Measurements from ENCODE around the gene PLEK2.

Gene PLEK2

DNA sequence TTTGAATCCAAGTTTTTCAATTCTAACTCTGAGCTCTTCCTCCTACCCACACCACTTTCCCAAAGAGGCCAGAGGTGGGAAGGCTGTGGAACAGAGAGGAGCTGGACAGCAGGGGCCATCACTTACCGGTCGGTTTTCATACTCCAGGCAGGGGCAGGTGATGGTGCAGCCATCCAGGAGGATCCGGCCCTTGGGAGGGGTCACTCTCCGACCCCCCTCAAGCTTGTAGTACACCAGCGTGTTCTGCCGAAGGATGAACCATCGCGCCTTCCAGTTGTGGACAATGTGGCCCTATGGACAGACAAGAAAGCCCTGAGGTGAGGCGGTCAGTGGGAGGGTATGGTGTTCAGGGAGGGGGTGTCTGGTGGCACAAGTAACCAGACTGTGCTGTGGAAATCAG is 14.4 kb downstream of the PLEK2 start:
- no peak for DNase-seq (ENCODE audit: low spot score)

GRCh38 chr14:67396381-67396970 is 15.5 kb downstream of the PLEK2 start:
- peak; percentile 42 for DNase-seq (ENCODE audit: low spot score)

DNA sequence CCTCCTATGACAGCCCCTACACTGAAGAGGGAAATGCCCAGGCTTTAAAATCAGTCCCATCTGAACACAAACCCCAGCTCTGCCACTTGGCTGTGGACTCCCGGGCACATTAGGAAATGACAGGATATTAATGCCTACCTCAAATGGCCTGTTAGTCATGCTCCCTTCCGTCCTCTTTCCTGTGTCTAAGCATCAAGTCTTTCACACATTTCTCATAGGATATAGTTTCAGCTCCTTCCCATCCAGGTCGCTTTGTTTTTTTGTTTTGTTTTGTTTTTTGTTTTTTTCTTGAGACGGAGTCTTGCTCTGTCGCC is 16.1 kb downstream of the PLEK2 start:
- DNase-seq (ENCODE audit: low spot score): no peak

GRCh38 chr14:67395086-67395875 is 16.7 kb downstream of the PLEK2 start:
- no peak for DNase-seq (ENCODE audit: low spot score)

DNA sequence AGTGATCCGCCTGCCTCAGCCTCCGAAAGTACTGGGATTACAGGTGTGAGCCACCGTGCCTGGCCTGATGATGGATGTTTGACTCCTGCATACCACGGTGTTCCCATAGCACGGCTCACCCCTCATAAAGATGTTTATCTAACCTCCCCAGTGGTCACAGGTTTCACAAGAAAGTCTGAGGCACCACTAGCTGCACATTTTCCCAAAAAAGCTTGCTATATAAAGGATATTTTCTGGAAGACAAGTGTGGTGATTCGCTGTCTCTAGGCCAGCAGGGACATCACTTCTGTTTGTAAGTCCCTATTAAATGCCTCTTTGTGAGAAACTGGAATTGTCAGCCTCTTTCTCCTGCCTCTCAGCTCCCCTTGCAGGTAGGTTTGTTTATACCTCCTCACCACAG is 18.3 kb downstream of the PLEK2 start:
- no peak for DNase-seq (ENCODE audit: low spot score)

GRCh38 chr14:67392800-67393199 is 19.2 kb downstream of the PLEK2 start:
- no peak for DNase-seq (ENCODE audit: low spot score)

GRCh38 chr14:67392123-67392522 is 19.8 kb downstream of the PLEK2 start:
- no peak for DNase-seq (ENCODE audit: low spot score)

- DNase-seq (ENCODE audit: low spot score): no peak
Measured at GRCh38 chr14:67391268-67391667, 20.7 kb downstream of the PLEK2 start.

- no peak for DNase-seq (ENCODE audit: low spot score)
Measured at GRCh38 chr14:67389811-67390534, 22.0 kb downstream of the PLEK2 start.

DNA sequence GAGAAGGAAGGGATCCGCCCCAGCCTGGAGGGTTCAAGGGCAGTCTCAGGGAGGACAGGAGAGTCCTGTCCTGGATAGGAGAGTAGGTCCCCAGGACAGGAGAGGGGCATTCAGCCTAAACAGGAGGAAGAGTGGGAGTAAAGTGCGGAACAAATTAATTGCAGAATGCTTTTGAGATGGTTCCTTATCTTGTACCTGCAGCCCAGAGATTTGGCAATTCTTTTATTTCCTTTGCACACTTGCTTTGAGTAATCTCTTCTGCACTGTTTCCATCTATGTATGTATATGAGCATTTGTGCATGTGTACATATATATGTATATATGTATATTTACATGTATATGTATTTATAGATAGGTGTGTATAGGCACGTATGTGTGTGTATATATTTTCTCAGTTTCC is 22.7 kb downstream of the PLEK2 start:
- DNase-seq (ENCODE audit: low spot score): no peak

GRCh38 chr14:67387195-67387594 is 24.8 kb downstream of the PLEK2 start:
- peak; percentile 73 for DNase-seq (ENCODE audit: low spot score)

GRCh38 chr14:67385618-67386017 is 26.3 kb downstream of the PLEK2 start:
- DNase-seq (ENCODE audit: low spot score): no peak

DNA sequence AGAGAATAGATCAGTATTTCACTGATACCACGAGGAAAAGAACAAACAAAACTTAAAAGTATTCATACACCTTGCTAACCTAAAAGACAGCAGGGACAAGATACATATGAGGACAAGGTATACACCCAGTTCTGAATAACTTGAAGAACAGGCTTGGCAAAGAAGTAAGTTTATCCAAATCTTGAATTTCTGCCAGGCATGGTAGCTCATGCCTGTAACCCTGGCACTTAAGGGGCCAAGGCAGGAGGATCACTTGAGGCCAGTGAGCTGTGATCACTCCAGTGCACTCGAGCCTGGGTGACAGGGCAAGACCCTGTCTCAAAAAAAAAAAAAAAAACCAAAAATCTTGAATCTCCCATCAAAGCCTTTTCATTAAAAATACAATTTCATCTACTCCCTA is 26.8 kb downstream of the PLEK2 start:
- no peak for DNase-seq (ENCODE audit: low spot score)

GRCh38 chr14:67377916-67378315 is 34.0 kb downstream of the PLEK2 start:
- DNase-seq (ENCODE audit: low spot score): no peak

GRCh38 chr14:67373347-67373746 is 38.6 kb downstream of the PLEK2 start:
- no peak for DNase-seq (ENCODE audit: low spot score)

GRCh38 chr14:67372833-67373232 is 39.1 kb downstream of the PLEK2 start:
- DNase-seq (ENCODE audit: low spot score): no peak

GRCh38 chr14:67371247-67372148 is 40.5 kb downstream of the PLEK2 start:
- DNase-seq (ENCODE audit: low spot score): no peak

GRCh38 chr14:67370830-67371229 is 41.1 kb downstream of the PLEK2 start:
- no peak for DNase-seq (ENCODE audit: low spot score)

GRCh38 chr14:67365476-67365875 is 46.5 kb downstream of the PLEK2 start:
- DNase-seq (ENCODE audit: low spot score): no peak

DNA sequence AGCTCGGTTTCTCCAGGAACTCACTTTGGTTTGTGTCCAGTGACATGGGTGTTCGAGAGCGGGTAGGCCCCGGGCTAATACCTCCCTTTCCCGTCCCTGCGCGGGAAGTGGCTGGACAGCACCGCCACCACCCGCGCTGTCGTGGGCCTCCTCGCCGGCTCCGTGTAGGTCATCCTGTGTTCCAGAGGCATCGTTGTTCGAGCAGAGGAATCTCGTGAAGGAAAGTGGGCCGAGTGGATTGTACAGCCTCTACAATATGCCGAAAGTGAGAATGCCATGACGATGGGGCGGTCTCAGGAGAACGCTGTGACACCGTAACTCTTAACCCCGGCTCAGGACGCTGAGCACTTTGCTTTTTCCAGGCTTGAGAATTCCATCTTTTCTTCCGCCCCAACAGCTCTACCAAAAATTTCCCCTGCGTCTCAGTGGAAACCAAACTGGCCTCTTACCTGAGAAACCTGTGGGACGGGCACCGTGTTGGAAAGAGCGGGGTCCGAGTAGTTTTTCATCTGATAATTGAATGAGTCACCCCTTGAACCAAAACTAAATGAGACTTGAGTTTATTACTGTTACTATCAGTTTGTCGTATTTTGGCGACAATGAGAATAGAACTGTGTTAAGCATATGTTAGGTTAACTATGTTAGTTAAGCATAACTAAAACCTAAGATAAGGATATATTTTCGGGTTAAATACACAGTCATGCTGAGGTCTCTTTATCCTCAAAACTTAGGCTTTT is 51.3 kb downstream of the PLEK2 start:
- DNase-seq (ENCODE audit: low spot score): peak; percentile 4

DNA sequence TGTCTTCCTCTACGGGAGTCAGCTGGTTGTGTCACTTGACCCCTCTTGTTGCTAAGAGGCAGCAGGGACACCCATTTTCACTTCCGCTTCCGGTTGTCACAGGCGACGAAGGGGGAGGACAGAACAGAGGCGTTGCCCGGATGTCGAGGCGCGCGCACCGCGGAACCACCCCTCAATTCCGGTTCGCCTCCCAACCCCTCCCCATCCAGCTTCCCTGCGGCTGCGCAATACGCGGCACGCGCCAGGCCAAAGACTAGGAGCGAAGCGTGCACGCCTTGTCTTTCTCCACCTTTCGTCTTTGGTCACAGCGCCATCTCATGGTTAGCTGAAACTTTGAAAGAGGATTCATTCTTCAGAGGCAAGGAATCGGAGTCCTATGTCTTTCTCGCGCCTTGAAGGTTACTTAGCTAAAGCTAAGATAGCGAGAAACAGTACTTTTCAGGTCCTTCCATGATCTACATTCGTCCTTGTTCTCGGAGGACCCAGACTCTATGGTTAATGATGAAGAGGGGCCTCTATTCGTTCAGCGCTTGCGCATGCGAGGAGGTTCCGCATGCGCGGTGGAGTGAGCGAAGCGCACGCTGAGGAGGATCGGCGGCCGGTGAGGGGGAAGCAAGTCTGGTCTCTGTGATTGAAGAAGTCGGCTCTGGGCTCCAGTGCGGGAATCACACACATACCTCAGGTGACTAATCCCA is 52.0 kb downstream of the PLEK2 start, which contains the start of the genes ATP6V1D and EIF2S1:
TSS of gene ATP6V1D (minus strand) at position 30 of the 695 bp plus-strand sequence. CDS start 106 bp downstream, outside the sequence.
TSS of gene EIF2S1 (plus strand) at position 554 of the 695 bp plus-strand sequence. CDS start 4,440 bp downstream, outside the sequence.
- peak; percentile 99 for DNase-seq (ENCODE audit: low spot score)
